ENCODE data around the gene ELL.

- no peak for TF ChIP-seq YY1 (IDR thresholded peaks at IDR 0.05; ENCODE audit: insufficient read depth, insufficient read length)
- no peak for TF ChIP-seq ZNF274 (IDR thresholded peaks at IDR 0.05; ENCODE audit: low read depth, low read length)
- TF ChIP-seq SUZ12 (IDR thresholded peaks at IDR 0.05; ENCODE audit: extremely low read depth, insufficient read depth, insufficient read length): no peak
Observed at GRCh38 chr19:18515959-18516358, 5.9 kb downstream of the ELL start.
